Panc1 (cell line): ENCODE data around the gene GRIK3.

ENCODE experiments used
- POLR2AphosphoS5 ChIP-seq: IDR thresholded peaks from 2 replicates; pipeline ENCODE4 v1.6.1; 2012; ENCODE audit warnings: mild to moderate bottlenecking, low read depth, low read length, moderate library complexity
- TCF7L2 ChIP-seq: IDR thresholded peaks from 2 replicates; pipeline ENCODE4 v1.6.1; 2011; ENCODE audit warnings: mild to moderate bottlenecking, low read depth, low read length, inconsistent platforms
- TF ChIP-seq, protein P1 (sequence below): fragments of 450-650 bp; IDR thresholded peaks from 2 replicates; pipeline ENCODE4 v1.5.1; 2017; ENCODE audit warnings: mild to moderate bottlenecking
- TF ChIP-seq, protein P2 (sequence below), 2 experiments: IDR thresholded peaks; 2 replicates each; pipeline ENCODE4 v1.6.1; 2011 to 2012; ENCODE audit warnings: low read depth in 2 of 2, control low read depth in 1 of 2, low read length in 1 of 2, mild to moderate bottlenecking in 1 of 2, moderate library complexity in 1 of 2; ENCODE audit not compliant: insufficient read depth in 1 of 2

DNA sequence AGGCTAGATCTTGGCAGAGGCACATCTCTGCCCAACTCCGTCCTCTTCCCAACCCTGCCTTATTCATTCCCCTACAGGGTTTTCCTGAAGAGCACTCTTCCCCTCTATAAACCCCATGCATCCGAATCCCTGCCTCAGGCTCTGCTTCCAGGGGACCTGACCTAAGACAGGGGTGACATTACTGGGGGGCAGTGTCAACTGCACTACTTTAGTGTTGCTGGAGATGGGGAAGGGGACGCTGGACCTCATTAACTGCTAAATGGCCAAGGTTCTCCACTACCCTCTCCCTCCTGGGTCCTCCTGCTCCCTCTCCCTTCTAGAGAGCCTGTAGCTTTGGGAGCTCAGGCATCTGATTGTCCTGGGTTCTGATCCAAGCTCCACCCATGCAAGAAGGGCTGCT is 126.2 kb downstream of the GRIK3 start:
- TF ChIP-seq, protein P1, sequence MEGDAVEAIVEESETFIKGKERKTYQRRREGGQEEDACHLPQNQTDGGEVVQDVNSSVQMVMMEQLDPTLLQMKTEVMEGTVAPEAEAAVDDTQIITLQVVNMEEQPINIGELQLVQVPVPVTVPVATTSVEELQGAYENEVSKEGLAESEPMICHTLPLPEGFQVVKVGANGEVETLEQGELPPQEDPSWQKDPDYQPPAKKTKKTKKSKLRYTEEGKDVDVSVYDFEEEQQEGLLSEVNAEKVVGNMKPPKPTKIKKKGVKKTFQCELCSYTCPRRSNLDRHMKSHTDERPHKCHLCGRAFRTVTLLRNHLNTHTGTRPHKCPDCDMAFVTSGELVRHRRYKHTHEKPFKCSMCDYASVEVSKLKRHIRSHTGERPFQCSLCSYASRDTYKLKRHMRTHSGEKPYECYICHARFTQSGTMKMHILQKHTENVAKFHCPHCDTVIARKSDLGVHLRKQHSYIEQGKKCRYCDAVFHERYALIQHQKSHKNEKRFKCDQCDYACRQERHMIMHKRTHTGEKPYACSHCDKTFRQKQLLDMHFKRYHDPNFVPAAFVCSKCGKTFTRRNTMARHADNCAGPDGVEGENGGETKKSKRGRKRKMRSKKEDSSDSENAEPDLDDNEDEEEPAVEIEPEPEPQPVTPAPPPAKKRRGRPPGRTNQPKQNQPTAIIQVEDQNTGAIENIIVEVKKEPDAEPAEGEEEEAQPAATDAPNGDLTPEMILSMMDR: no peak
- TF ChIP-seq POLR2AphosphoS5 (no peak), TCF7L2 (no peak)
- TF ChIP-seq, protein P2, sequence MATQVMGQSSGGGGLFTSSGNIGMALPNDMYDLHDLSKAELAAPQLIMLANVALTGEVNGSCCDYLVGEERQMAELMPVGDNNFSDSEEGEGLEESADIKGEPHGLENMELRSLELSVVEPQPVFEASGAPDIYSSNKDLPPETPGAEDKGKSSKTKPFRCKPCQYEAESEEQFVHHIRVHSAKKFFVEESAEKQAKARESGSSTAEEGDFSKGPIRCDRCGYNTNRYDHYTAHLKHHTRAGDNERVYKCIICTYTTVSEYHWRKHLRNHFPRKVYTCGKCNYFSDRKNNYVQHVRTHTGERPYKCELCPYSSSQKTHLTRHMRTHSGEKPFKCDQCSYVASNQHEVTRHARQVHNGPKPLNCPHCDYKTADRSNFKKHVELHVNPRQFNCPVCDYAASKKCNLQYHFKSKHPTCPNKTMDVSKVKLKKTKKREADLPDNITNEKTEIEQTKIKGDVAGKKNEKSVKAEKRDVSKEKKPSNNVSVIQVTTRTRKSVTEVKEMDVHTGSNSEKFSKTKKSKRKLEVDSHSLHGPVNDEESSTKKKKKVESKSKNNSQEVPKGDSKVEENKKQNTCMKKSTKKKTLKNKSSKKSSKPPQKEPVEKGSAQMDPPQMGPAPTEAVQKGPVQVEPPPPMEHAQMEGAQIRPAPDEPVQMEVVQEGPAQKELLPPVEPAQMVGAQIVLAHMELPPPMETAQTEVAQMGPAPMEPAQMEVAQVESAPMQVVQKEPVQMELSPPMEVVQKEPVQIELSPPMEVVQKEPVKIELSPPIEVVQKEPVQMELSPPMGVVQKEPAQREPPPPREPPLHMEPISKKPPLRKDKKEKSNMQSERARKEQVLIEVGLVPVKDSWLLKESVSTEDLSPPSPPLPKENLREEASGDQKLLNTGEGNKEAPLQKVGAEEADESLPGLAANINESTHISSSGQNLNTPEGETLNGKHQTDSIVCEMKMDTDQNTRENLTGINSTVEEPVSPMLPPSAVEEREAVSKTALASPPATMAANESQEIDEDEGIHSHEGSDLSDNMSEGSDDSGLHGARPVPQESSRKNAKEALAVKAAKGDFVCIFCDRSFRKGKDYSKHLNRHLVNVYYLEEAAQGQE (IDR thresholded peaks at IDR 0.05; ENCODE audit: insufficient read depth in 1 of 2, low read depth in 2 of 2, low read length in 1 of 2): no peak
